ENCODE measurements around the gene USO1. TPM values are rescaled to one million over a fixed set of nuclear protein-coding genes. Genes with fewer than 3 reads are reported as not detected.

USO1 gene
- total and polyA plus RNA-seq, 2 of the 8 experiments (the other 6 are each of a cell fraction or from before 2014, with no cell fraction given) = 57.3 to 198 TPM

DNA sequence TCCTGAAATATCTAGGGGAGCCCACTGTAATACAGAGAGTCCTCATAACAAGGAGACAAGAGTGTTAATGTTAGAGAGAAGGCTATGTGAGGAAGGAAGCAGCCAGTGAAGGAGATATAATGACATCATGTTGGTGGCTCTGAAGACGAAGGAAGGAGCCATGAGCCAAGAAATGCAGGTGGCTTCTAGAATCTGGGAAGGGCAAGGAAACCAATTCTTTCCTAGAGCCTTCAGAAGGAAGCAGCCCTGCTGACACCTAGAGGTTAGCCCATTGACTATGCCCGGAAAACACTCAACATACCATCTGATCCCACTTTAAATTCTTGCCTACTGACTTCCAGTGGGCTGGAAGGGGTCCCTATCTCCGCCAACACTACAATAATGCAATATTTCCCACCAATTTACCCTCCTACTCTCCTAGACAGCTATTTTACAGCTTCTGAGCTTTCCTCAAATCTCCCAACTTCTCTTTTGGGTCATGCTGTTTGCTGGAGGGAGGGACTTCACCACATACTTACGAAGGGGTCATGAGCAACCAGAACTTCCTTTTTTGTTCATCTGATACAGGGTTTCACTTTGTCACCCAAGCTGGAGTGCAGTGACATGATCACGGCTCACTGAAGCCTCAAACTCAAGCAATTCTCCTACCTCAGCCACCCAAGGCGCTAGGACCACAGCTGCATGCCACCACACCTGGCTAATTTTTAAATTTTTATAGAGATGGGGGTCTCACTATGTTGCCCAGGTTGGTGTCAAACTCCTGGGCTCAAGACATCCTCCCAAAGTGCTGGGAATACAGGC, 26.0 kb upstream of the USO1 start:
- Histone ChIP-seq H3K9me3 (ENCODE audit: insufficient read depth in 2 of 2, low read depth in 1 of 2, low read length in 1 of 2) (no peaks in the 10 kb centered on the region), H3K79me2 (ENCODE audit: control insufficient read depth in 1 of 2, insufficient read depth in 2 of 2, low read length in 2 of 2) (peaks cover 4 to 87% of the 10 kb centered on the region in 2 experiments), H3K56ac (replicated peaks; ENCODE audit: insufficient read length, low read depth, low read length) (no peak overlapping the region), H3K27me3 (replicated peaks in 1 of 4; ENCODE audit: control insufficient read depth in 3 of 4, extremely low read depth in 1 of 4, insufficient read depth in 3 of 4, low read length in 3 of 4) (no peaks in the 10 kb centered on the region), H3K14ac (ENCODE audit: insufficient read length) (no peak overlapping the region), H3K27ac (ENCODE audit: low read depth, low read length) (0 out of 2 replicates have a peak overlapping the region, but pooled peaks have one; percentile 32), H4K91ac (replicated peaks; ENCODE audit: insufficient read length, low read length) (no peak overlapping the region), H3K4me1 (replicated peaks in 1 of 4; ENCODE audit: control insufficient read depth in 3 of 4, insufficient read depth in 4 of 4, low read length in 3 of 4) (peaks cover 7 to 13% (median 10%) of the 10 kb centered on the region in 4 experiments; a peak in 6 of 7 replicates), H3K9ac (replicated peaks in 1 of 4; ENCODE audit: extremely low read depth in 1 of 4, low read depth in 3 of 4, low read length in 3 of 4) (no peak overlapping the region), H4K8ac (ENCODE audit: extremely low read depth, insufficient read depth, low read length) (no peak overlapping the region), H2BK15ac (ENCODE audit: low read length) (peak overlapping the region; percentile 97; the same call in 1 of the 2 replicates), H2BK120ac (replicated peaks; ENCODE audit: low read depth, low read length) (no peak overlapping the region), H2BK5ac (ENCODE audit: low read depth, low read length) (peak overlapping the region; percentile 48; the same call in 1 of the 2 replicates), H3K18ac (ENCODE audit: extremely low read depth, low read length) (peak overlapping the region; percentile 48; the same call in 1 of the 2 replicates), H3K23me2 (ENCODE audit: low read depth, low read length) (0 out of 2 replicates have a peak, but pooled peaks cover 2% of the 10 kb centered on the region), H2AK5ac (ENCODE audit: low read depth, low read length) (no peak overlapping the region; the same call in 1 of the 2 replicates), H2AFZ (ENCODE audit: low read length) (no peak overlapping the region), H2BK12ac (ENCODE audit: low read depth, low read length) (peak overlapping the region; percentile 2; the same call in 1 of the 2 replicates), H4K5ac (ENCODE audit: insufficient read length, low read depth, low read length) (no peak overlapping the region), H3K79me1 (ENCODE audit: low read depth, low read length) (no peaks in the 10 kb centered on the region; the same call in 1 of the 2 replicates), H2BK20ac (ENCODE audit: low read length) (no peak overlapping the region), H3K4me2 (ENCODE audit: insufficient read depth in 1 of 2, low read depth in 2 of 2, low read length in 2 of 2) (no peak overlapping the region), H3K4me3 (ENCODE audit: extremely low read depth in 1 of 4, insufficient read depth in 2 of 4, low read depth in 3 of 4, low read length in 4 of 4) (no peak overlapping the region), H3K4ac (replicated peaks; ENCODE audit: insufficient read length, low read depth, low read length) (no peak overlapping the region), H4K20me1 (replicated peaks in 1 of 2; ENCODE audit: control insufficient read depth in 1 of 2, insufficient read depth in 2 of 2, low read length in 2 of 2) (no peaks in the 10 kb centered on the region), H3K36me3 (ENCODE audit: control insufficient read depth in 2 of 4, insufficient read depth in 4 of 4, low read length in 3 of 4) (peaks cover 0 to 18% (median 5%) of the 10 kb centered on the region in 4 experiments; a peak in 4 of 8 replicates), H3K23ac (ENCODE audit: insufficient read length) (no peak overlapping the region)
- DNase-seq (ENCODE audit: low read depth in 1 of 2, low spot score in 2 of 2) (no peak), FAIRE-seq (peak; percentile 13)
- WGBS, 2 experiments (ENCODE audit: extremely low coverage in 1 of 2, insufficient coverage in 1 of 2, insufficient read length in 1 of 2, insufficient replicate concordance in 2 of 2, low coverage in 1 of 2, low lambda C conversion rate in 2 of 2, missing lambda C conversion rate in 1 of 2) = 77% methylated on average over 6 of the region's 6 CpGs; no CpG with 5 or more reads in 1 of the 2 experiments
- POLR2A ChIA-PET (ENCODE audit: partially characterized antibody) = interaction anchor here (1.0 to 2.4 kb wide), 4 partner anchors 25 to 70 kb away, joined by 3 to 11 read pairs (median 3); partner anchors contain the start of genes G3BP2 and USO1
- CTCF ChIA-PET (ENCODE audit: partially characterized antibody) = interaction anchor here (0.6 to 1.9 kb wide), 7 partner anchors 11 to 1494 kb away, joined by 3 to 5 read pairs (median 3); no protein-coding TSS in a partner anchor
- no peak for TF ChIP-seq NRF1 (IDR thresholded peaks at IDR 0.05; ENCODE audit: low read depth, low read length)
- TF ChIP-seq GTF2F1 (IDR thresholded peaks at IDR 0.05; ENCODE audit: borderline replicate concordance, low read depth, low read length) = no peak
- no peak for TF ChIP-seq SRF (IDR thresholded peaks at IDR 0.05; ENCODE audit: low read depth, low read length)
- no peak for TF ChIP-seq BACH1 (IDR thresholded peaks at IDR 0.05; ENCODE audit: low read length)
- TF ChIP-seq, protein P1, sequence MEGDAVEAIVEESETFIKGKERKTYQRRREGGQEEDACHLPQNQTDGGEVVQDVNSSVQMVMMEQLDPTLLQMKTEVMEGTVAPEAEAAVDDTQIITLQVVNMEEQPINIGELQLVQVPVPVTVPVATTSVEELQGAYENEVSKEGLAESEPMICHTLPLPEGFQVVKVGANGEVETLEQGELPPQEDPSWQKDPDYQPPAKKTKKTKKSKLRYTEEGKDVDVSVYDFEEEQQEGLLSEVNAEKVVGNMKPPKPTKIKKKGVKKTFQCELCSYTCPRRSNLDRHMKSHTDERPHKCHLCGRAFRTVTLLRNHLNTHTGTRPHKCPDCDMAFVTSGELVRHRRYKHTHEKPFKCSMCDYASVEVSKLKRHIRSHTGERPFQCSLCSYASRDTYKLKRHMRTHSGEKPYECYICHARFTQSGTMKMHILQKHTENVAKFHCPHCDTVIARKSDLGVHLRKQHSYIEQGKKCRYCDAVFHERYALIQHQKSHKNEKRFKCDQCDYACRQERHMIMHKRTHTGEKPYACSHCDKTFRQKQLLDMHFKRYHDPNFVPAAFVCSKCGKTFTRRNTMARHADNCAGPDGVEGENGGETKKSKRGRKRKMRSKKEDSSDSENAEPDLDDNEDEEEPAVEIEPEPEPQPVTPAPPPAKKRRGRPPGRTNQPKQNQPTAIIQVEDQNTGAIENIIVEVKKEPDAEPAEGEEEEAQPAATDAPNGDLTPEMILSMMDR (IDR thresholded peaks at IDR 0.05; ENCODE audit: control extremely low read depth in 1 of 3, insufficient read depth in 1 of 3, low read depth in 1 of 3, low read length in 3 of 3) = peak in 1 of 3 experiments; percentile 24; a peak in 1 of 4 replicates
- peak; percentile 16 to 30; a peak in 2 of 4 replicates for TF ChIP-seq RAD21 (IDR thresholded peaks at IDR 0.05 in 1 of 2, conservative IDR thresholded peaks at IDR 0.05 in 1 of 2; ENCODE audit: low read depth in 2 of 2, low read length in 2 of 2)
- no peak for TF ChIP-seq RBBP5 (IDR thresholded peaks at IDR 0.05; ENCODE audit: borderline replicate concordance, low read depth, low read length)
- TF ChIP-seq SIRT6 (IDR thresholded peaks at IDR 0.05; ENCODE audit: low read length) = no peak
